ENCODE results near the gene NUP153. TPM values are rescaled to one million over a fixed set of nuclear protein-coding genes. Genes with fewer than 3 reads are reported as not detected.

Gene NUP153
- total and polyA plus RNA-seq, 2 of the 8 experiments (the other 6 are each of a cell fraction or from before 2014, with no cell fraction given), result 47.0 to 84.8 TPM

GRCh38 chr6:17593246-17593645 is 113.5 kb downstream of the NUP153 start:
- H3K9ac ChIP-seq (replicated peaks in 1 of 4; ENCODE audit: extremely low read depth in 1 of 4, low read depth in 3 of 4, low read length in 3 of 4), result no peak overlapping the region
- H2BK5ac ChIP-seq (ENCODE audit: low read depth, low read length), result no peak overlapping the region
- ChIA-PET CTCF (ENCODE audit: partially characterized antibody) (interaction anchor here (0.9 to 1.7 kb wide), 2 partner anchors 9 to 437 kb away, joined by 3 to 5 read pairs; no protein-coding TSS in a partner anchor), POLR2A (ENCODE audit: partially characterized antibody) (no interaction called here)
- no peaks in the 10 kb centered on the region for H3K4me1 ChIP-seq (replicated peaks in 1 of 4; ENCODE audit: control insufficient read depth in 3 of 4, insufficient read depth in 4 of 4, low read length in 3 of 4)
- H4K91ac ChIP-seq (replicated peaks; ENCODE audit: insufficient read length, low read length), result no peak overlapping the region
- no peaks in the 10 kb centered on the region for H3K79me1 ChIP-seq (ENCODE audit: low read depth, low read length)
- no peak overlapping the region for H3K27ac ChIP-seq (ENCODE audit: low read depth, low read length)
- H2BK20ac ChIP-seq (ENCODE audit: low read length), result no peak overlapping the region
- H3K4ac ChIP-seq (replicated peaks; ENCODE audit: insufficient read length, low read depth, low read length), result no peak overlapping the region
- H3K27me3 ChIP-seq (replicated peaks in 1 of 4; ENCODE audit: control insufficient read depth in 3 of 4, extremely low read depth in 1 of 4, insufficient read depth in 3 of 4, low read length in 3 of 4), result no peaks in the 10 kb centered on the region
- no peak overlapping the region for H3K14ac ChIP-seq (ENCODE audit: insufficient read length)
- FAIRE-seq, result no peak
- H4K20me1 ChIP-seq (replicated peaks in 1 of 2; ENCODE audit: control insufficient read depth in 1 of 2, insufficient read depth in 2 of 2, low read length in 2 of 2), result no peaks in the 10 kb centered on the region
- H2AFZ ChIP-seq (ENCODE audit: low read length), result no peak overlapping the region
- no peak overlapping the region for H4K8ac ChIP-seq (ENCODE audit: extremely low read depth, insufficient read depth, low read length)
- H3K23ac ChIP-seq (ENCODE audit: insufficient read length), result no peak overlapping the region
- no peak overlapping the region for H2BK120ac ChIP-seq (replicated peaks; ENCODE audit: low read depth, low read length)
- H3K4me2 ChIP-seq (ENCODE audit: insufficient read depth in 1 of 2, low read depth in 2 of 2, low read length in 2 of 2), result no peak overlapping the region
- no peaks in the 10 kb centered on the region; the same call in 1 of the 2 replicates for H3K23me2 ChIP-seq (ENCODE audit: low read depth, low read length)
- no peaks in the 10 kb centered on the region for H3K9me3 ChIP-seq (ENCODE audit: insufficient read depth in 2 of 2, low read depth in 1 of 2, low read length in 1 of 2)
- H3K18ac ChIP-seq (ENCODE audit: extremely low read depth, low read length), result no peak overlapping the region
- no peak overlapping the region for H2BK15ac ChIP-seq (ENCODE audit: low read length)
- H3K79me2 ChIP-seq (ENCODE audit: control insufficient read depth in 1 of 2, insufficient read depth in 2 of 2, low read length in 2 of 2), result no peaks in the 10 kb centered on the region
- H3K36me3 ChIP-seq (ENCODE audit: control insufficient read depth in 2 of 4, insufficient read depth in 4 of 4, low read length in 3 of 4), result no peaks in the 10 kb centered on the region
- no peak for DNase-seq (ENCODE audit: low read depth in 1 of 2, low spot score in 2 of 2)
- no peak overlapping the region for H2AK5ac ChIP-seq (ENCODE audit: low read depth, low read length)
- no peak overlapping the region for H3K4me3 ChIP-seq (ENCODE audit: extremely low read depth in 1 of 4, insufficient read depth in 2 of 4, low read depth in 3 of 4, low read length in 4 of 4)
- H2BK12ac ChIP-seq (ENCODE audit: low read depth, low read length), result no peak overlapping the region
- TF ChIP-seq JUN (IDR thresholded peaks at IDR 0.05; ENCODE audit: low read depth, low read length), result no peak
- TF ChIP-seq, protein P1, sequence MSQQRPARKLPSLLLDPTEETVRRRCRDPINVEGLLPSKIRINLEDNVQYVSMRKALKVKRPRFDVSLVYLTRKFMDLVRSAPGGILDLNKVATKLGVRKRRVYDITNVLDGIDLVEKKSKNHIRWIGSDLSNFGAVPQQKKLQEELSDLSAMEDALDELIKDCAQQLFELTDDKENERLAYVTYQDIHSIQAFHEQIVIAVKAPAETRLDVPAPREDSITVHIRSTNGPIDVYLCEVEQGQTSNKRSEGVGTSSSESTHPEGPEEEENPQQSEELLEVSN (IDR thresholded peaks at IDR 0.05), result no peak
- no peak for TF ChIP-seq TCF12 (IDR thresholded peaks at IDR 0.05; ENCODE audit: low read depth, low read length)
- no peak for TF ChIP-seq TBP (IDR thresholded peaks at IDR 0.05; ENCODE audit: low read depth, low read length)
- no peak for TF ChIP-seq FOSL1 (IDR thresholded peaks at IDR 0.05; ENCODE audit: insufficient read depth, low read depth, low read length)
- no peak for TF ChIP-seq CEBPB (IDR thresholded peaks at IDR 0.05; ENCODE audit: low read depth, low read length)
- TF ChIP-seq SUZ12 (IDR thresholded peaks at IDR 0.05; ENCODE audit: low read length), result no peak
- no peak for TF ChIP-seq NRF1 (IDR thresholded peaks at IDR 0.05; ENCODE audit: low read depth, low read length)
- no peak for TF ChIP-seq SIX5 (IDR thresholded peaks at IDR 0.05; ENCODE audit: low read depth, low read length)
- TF ChIP-seq TAF7 (optimal IDR thresholded peaks at IDR 0.05; ENCODE audit: borderline replicate concordance, low read depth, low read length), result no peak
- TF ChIP-seq RFX5 (IDR thresholded peaks at IDR 0.05; ENCODE audit: borderline replicate concordance, low read depth, low read length), result no peak
- TF ChIP-seq SRF (IDR thresholded peaks at IDR 0.05; ENCODE audit: low read depth, low read length), result no peak
- no peak for TF ChIP-seq ASH2L (IDR thresholded peaks at IDR 0.05; ENCODE audit: low read length)
- no peak for TF ChIP-seq RBBP5 (IDR thresholded peaks at IDR 0.05; ENCODE audit: borderline replicate concordance, low read depth, low read length)
- no peak overlapping the region for H4K5ac ChIP-seq (ENCODE audit: insufficient read length, low read depth, low read length)
- H3K56ac ChIP-seq (replicated peaks; ENCODE audit: insufficient read length, low read depth, low read length), result no peak overlapping the region
